Hair follicular keratinocyte (primary cell): Measurements from ENCODE around the gene ZNF814. TPM values are rescaled to one million over a fixed set of nuclear protein-coding genes. Genes with fewer than 3 reads are reported as not detected.

Source experiments
- total RNA-seq: library from RNA; depleted of rRNA; stranded (reverse); fragments of >200 nt; gene quantifications from 2 replicates; pipeline ENCODE4 v1.2.3, GENCODE V29; 2015

The ZNF814 gene
- 2.3 and 5.2 TPM in 2 replicates for total RNA-seq

DNA sequence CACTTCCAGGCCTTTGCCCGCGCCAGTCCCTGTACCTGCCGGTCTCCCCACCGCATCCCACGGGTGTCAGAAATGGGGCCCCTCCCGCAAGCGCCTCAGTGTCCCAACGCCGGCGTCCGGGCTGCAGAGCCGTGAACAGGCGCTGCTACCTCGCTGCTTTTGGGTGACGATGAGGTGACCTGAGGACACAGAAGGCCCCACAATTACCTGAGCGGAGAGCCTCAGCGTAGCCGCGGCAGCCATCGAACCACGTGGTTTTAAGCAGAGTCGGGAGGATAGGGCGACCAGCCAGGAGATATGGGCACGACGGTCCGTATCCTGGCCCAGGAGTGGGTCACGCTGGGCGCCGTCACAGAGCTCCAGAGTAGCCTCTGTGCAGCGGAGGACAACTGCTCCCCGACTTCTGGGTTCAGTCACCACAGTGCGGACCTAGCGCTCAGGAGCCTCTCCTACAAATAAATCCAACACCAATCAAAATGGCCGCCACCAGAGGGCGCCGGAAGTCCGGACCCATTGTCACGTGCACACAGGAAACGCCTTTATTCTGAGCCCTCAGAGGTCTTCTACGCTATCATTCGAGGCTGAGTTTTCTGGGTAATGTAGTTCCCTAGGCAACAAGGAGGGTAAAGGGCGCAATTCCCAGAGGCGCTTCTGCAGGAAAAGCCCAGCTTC, at the start of gene ZNF814:
ZNF814 (minus strand) TSS at position 478 of the 672 bp plus-strand sequence; CDS start at position 243, 235 bp downstream.

GRCh38 chr19:57934820-57935665, 46.2 kb upstream of the ZNF814 start, which contains the start of gene ZNF418:
Gene ZNF418, minus strand, starts transcription at chr19:57935402. Its CDS starts 1,580 bp downstream, at chr19:57933822.

GRCh38 chr19:57916168-57916995, 27.5 kb upstream of the ZNF814 start, which contains the start of gene ZNF417:
Gene ZNF417, minus strand, starts transcription at chr19:57916592. Its CDS starts 181 bp downstream, at chr19:57916411.

DNA sequence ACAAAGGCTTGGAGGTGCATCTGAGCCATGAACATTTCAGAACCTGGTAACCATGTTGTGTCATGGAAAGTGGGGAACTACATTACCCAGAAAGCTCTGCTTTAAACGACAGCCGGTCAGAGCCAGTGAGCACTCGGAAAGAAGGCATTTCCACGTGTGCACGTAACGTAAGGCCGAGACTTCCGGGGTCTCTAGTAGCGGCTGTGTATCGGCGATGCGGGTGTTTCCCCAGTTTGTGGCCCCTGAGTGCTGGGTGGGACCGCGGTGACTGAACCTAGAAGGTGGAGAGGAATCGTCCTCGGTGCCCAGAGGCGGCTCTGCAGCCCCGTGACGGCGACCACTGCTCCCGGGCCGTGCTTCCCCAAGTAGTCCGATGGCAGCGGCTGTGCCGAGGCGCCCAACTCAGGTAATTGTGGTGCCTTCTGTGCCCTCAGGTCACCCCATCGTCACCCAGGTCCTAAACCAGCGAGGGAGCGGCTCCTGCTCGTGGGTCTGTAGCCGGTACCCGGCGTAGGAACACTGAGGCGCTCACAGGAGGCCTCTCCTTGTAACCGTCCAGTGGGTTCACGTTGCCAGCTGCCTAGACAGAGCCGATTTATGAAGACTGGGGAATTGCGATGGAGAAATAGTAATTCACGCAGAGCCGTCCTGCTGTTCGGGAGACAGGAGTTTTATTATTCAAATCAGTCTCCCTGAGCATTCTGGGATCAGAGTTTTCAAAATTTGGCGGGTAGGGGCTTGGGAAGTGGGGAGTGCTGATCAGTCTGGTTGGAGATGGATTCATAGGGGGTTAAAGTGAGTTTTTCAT, 39.0 kb downstream of the ZNF814 start, which contains the start of gene ZNF587:
ZNF587 (plus strand) TSS at position 194 of the 808 bp plus-strand sequence; CDS start at position 374, 180 bp downstream.

GRCh38 chr19:57830071-57830602, 58.7 kb downstream of the ZNF814 start, which contains the start of gene ZNF587B:
Gene ZNF587B, plus strand, starts transcription at chr19:57830299. Its CDS starts 230 bp downstream, at chr19:57830529.

DNA sequence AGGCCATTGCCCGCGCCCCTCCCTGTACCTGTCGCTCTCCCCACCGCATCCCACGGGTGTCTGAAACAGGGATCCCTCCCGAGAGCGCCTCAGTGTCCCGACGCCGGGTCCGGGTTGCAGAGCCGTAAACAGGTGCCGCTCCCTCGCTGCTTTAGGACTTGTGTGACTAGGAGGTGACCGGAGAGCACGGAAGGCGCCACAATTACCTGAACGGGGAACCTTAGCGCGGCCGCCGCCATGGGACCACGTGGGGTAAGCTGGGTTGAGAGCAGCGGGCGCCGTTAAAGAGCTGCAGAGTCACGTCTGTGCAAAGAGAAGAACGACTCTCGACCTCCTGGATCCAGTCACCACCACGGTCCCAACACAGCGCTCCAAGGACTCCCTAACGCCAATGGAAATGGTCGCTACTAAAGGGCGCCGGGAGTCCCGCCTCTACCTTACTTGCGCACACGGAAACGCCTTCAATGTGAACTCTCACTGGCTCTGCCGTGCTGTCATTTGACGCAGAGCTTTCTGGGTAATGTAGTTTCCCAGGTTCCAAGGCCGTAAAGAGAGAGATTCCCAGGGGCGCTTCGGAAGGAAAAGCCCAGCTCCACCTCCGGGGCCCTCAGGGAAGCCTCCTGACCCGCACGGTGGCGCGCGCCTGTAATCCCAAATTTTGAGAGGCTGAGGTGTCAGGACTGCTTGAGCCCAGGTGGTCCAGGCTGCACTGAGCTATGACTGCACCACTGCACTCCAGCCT, 74.2 kb downstream of the ZNF814 start, which contains the start of gene ZNF552:
ZNF552 (minus strand) TSS at position 409 of the 742 bp plus-strand sequence; CDS start at position 239, 170 bp downstream.

Other genes with a start within 250 kb of the ZNF814 start
- gene ZSCAN4, start 220.1 kb downstream of the ZNF814 start, total RNA-seq: not detected in 2 replicates
- gene ZNF551, start 207.1 kb downstream of the ZNF814 start, total RNA-seq: 3.6 and 5.9 TPM in 2 replicates
- 1.0 and 2.0 TPM in 2 replicates for gene ZNF154, start 179.8 kb downstream of the ZNF814 start, total RNA-seq
- 3.6 and 4.5 TPM in 2 replicates for gene ZNF671, start 161.4 kb downstream of the ZNF814 start, total RNA-seq
- 5.6 and 6.0 TPM in 2 replicates for gene ZNF776, start 142.2 kb downstream of the ZNF814 start, total RNA-seq
- 4.2 and 7.3 TPM in 2 replicates for gene ZNF586, start 119.4 kb downstream of the ZNF814 start, total RNA-seq
- gene ZNF552, start 74.1 kb downstream of the ZNF814 start, total RNA-seq: 3.0 and 6.2 TPM in 2 replicates
- gene ZNF587B, start 58.7 kb downstream of the ZNF814 start, total RNA-seq: 8.0 and 15.1 TPM in 2 replicates
- 6.6 and 9.5 TPM in 2 replicates for gene ZNF587, start 39.2 kb downstream of the ZNF814 start, total RNA-seq
- 3.7 and 4.4 TPM in 2 replicates for gene ZNF417, start 27.6 kb upstream of the ZNF814 start, total RNA-seq
- 1.4 and 2.0 TPM in 2 replicates for gene ZNF418, start 46.4 kb upstream of the ZNF814 start, total RNA-seq
- gene ZNF256, start 58.7 kb upstream of the ZNF814 start, total RNA-seq: 1.6 and 2.9 TPM in 2 replicates
- gene C19orf18, start 85.5 kb upstream of the ZNF814 start, total RNA-seq: 0.49 and 0.55 TPM in 2 replicates
- gene ZNF606, start 113.8 kb upstream of the ZNF814 start, total RNA-seq: 7.0 and 12.2 TPM in 2 replicates
- not detected in 2 replicates for gene ZSCAN1, start 145.0 kb upstream of the ZNF814 start, total RNA-seq
- 0.46 and 3.0 TPM in 2 replicates for gene ZNF135, start 170.2 kb upstream of the ZNF814 start, total RNA-seq
- gene ZSCAN18, start 209.2 kb upstream of the ZNF814 start, total RNA-seq: 23.6 and 37.2 TPM in 2 replicates